AG04450 (cell line): ENCODE measurements around the gene HTRA2. TPM values are rescaled to one million over a fixed set of nuclear protein-coding genes. Genes with fewer than 3 reads are reported as not detected.
A peak's percentile ranks its signal among the peaks of the same experiment; 100 is the strongest.

Experiments
- CTCF ChIA-PET: fragments of 300-600, 350-600 bp; formaldehyde crosslinking; extraction: SDS; loops from one replicate; lab custom pipeline; 2022; ENCODE audit warnings: antibody characterized with exemption, inconsistent platforms; lab: Charles Lee
- POLR2A ChIA-PET: fragments of 350-600 bp; formaldehyde crosslinking; extraction: SDS; loops from one replicate; lab custom pipeline; 2021; ENCODE audit warnings: antibody characterized with exemption, inconsistent platforms; lab: Yijun Ruan, JAX
- DNase-seq: peaks from one replicate; pipeline ENCODE4 v3.0.0-alpha.2; 2011; ENCODE audit warnings: low read depth, low spot score
- H3K27ac ChIP-seq: one replicate; pipeline ENCODE4 v1.5.1; 2012; ENCODE audit warnings: low read depth, low read length, control low read depth
- H3K27me3 ChIP-seq: one replicate; pipeline ENCODE4 v1.6.0; 2012; ENCODE audit warnings: low read length; ENCODE audit not compliant: control insufficient read depth, insufficient read depth
- H3K4me3 ChIP-seq: 2 replicates; pipeline ENCODE4 v1.5.1; 2011; ENCODE audit warnings: mild to moderate bottlenecking, low read depth, low read length, control low read depth
- H3K9me3 ChIP-seq: 2 replicates; pipeline ENCODE4 v1.5.1; 2012; ENCODE audit warnings: low read length; ENCODE audit not compliant: control insufficient read depth, insufficient read depth
- CTCF ChIP-seq: IDR thresholded peaks from 2 replicates; pipeline ENCODE4 v1.5.1; 2011; ENCODE audit warnings: low read depth, low read length, control low read depth, inconsistent platforms
- polyA plus RNA-seq: library from polyadenylated mRNA; depleted of rRNA; stranded (reverse); fragments of >200 nt; gene quantifications from 2 replicates; pipeline ENCODE4 v1.2.3, GENCODE V29; 2011

Gene HTRA2
- polyA plus RNA-seq, 1 experiment = 20.2 TPM

- H3K9me3 ChIP-seq = peaks cover 6% of the 10 kb centered on the region; the same call in 1 of the 2 replicates
- TF ChIP-seq CTCF = no peak
- ChIA-PET CTCF (interaction anchor here (0.6 to 1.0 kb wide), 2 partner anchors 32 to 34 kb away, joined by 3 to 5 read pairs; no protein-coding TSS in a partner anchor), POLR2A (interaction anchor here (0.6 to 1.2 kb wide), 10 partner anchors 12 to 71 kb away, joined by 3 to 9 read pairs (median 5); no protein-coding TSS in a partner anchor)
- H3K4me3 ChIP-seq = peak overlapping the region; percentile 97
- H3K27ac ChIP-seq = peak overlapping the region; percentile 47
- DNase-seq = no peak
- no peaks in the 10 kb centered on the region for H3K27me3 ChIP-seq
These were observed 23.4 kb downstream of the HTRA2 start for GRCh38 chr2:74552914-74553811.

- ChIA-PET POLR2A (interaction anchor here (0.6 to 1.2 kb wide), 12 partner anchors 13 to 97 kb away, joined by 3 to 15 read pairs (median 5); no protein-coding TSS in a partner anchor), CTCF (interaction anchor here (0.6 to 1.0 kb wide), 5 partner anchors 22 to 322 kb away, joined by 4 to 10 read pairs (median 5); no protein-coding TSS in a partner anchor)
- H3K9me3 ChIP-seq = peaks cover 4% of the 10 kb centered on the region; the same call in 1 of the 2 replicates
- H3K4me3 ChIP-seq = peak within 1 kb of the TSS; percentile 97
- peak; percentile 83 for DNase-seq
- peak within 1 kb of the TSS; percentile 91 for H3K27ac ChIP-seq
- no peaks in the 10 kb centered on the region for H3K27me3 ChIP-seq
- no peak for TF ChIP-seq CTCF
These were observed 24.4 kb downstream of the HTRA2 start, which contains the start of the genes DOK1 and LOXL3 for GRCh38 chr2:74553892-74554819. Gene DOK1, plus strand, starts transcription at chr2:74554720. Its CDS starts 35 bp downstream, at chr2:74554755. Gene LOXL3, minus strand, starts transcription at chr2:74553942. Its CDS starts 1,308 bp downstream, at chr2:74552634.

GRCh38 chr2:74554820-74555531 is 25.2 kb downstream of the HTRA2 start:
- TF ChIP-seq CTCF = no peak
- no peaks in the 10 kb centered on the region for H3K27me3 ChIP-seq
- POLR2A ChIA-PET = interaction anchor here (0.9 to 1.0 kb wide), 2 partner anchors 12 to 23 kb away, joined by 3 to 7 read pairs; no protein-coding TSS in a partner anchor
- CTCF ChIA-PET = no interaction called here
- no peaks in the 10 kb centered on the region; the same call in 1 of the 2 replicates for H3K9me3 ChIP-seq
- H3K27ac ChIP-seq = peak overlapping the region; percentile 47
- H3K4me3 ChIP-seq = peak overlapping the region; percentile 97
- DNase-seq = no peak

- ChIA-PET CTCF (no interaction called here), POLR2A (interaction anchor here (0.9 to 1.0 kb wide), 2 partner anchors 11 to 23 kb away, joined by 3 to 7 read pairs; no protein-coding TSS in a partner anchor)
- TF ChIP-seq CTCF = no peak
- no peaks in the 10 kb centered on the region for H3K27me3 ChIP-seq
- no peaks in the 10 kb centered on the region; the same call in 1 of the 2 replicates for H3K9me3 ChIP-seq
- DNase-seq = no peak
- H3K4me3 ChIP-seq = peak overlapping the region; percentile 97
- H3K27ac ChIP-seq = no peak overlapping the region
These were observed 25.9 kb downstream of the HTRA2 start for GRCh38 chr2:74555610-74556103.
